Activated CD8-positive, alpha-beta memory T cell treated with anti-CD3 and anti-CD28 coated beads, Interleukin-2, amount 50 U/mL, for 1 hour (primary cell): ENCODE data around the gene TCF4.

ENCODE experiments used
- DNase-seq: peaks from one replicate; pipeline ENCODE4 v3.0.0-alpha.2; 2020; ENCODE audit errors: extremely low read depth

Gene TCF4

GRCh38 chr18:55351241-55351691 is 236.7 kb downstream of the TCF4 start:
- DNase-seq: no peak

- DNase-seq: no peak
These were observed 238.3 kb downstream of the TCF4 start for GRCh38 chr18:55349685-55350084.

- DNase-seq: no peak
These were observed 240.8 kb downstream of the TCF4 start for GRCh38 chr18:55346961-55347740.

GRCh38 chr18:55346387-55346786 is 241.6 kb downstream of the TCF4 start:
- no peak for DNase-seq

DNA sequence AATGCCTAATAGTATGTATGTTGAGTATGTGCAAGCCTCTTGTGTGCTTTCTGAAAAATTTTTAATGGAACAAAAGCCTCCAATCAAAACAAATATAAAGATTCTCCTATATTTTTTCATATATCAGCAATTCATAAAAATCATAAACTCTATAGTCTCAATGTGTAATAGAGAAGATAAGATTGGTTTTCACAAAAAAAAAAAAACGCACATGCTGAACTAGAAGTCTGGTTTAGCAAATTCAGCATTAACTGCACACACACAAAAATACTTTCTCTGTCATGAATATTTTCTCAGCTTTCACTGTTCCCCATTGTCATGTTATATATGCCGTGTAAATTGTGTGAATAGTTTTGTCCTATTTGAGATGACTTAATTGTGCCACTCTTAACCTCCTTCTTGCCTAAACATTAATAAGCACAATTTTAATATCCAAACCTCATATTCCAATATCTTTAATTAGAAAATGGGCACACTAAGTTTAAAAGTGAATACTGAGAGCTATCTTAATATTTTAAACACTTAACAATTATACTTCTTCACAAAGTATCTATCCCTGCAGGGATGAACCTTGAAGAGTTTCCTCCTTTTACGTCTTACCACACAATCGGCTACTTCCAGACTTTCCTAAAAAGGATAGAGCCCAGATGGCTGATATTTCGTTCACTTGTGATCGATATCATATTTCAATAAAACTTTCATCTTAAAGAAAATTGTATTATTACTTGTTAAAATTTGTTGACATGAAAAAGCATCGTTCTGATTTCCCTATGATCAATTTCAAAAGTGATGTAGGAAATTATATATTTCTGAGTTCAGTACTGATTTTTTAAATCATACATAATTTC is 242.7 kb downstream of the TCF4 start:
- DNase-seq: no peak

GRCh38 chr18:55343396-55344073 is 244.5 kb downstream of the TCF4 start:
- DNase-seq: no peak

DNA sequence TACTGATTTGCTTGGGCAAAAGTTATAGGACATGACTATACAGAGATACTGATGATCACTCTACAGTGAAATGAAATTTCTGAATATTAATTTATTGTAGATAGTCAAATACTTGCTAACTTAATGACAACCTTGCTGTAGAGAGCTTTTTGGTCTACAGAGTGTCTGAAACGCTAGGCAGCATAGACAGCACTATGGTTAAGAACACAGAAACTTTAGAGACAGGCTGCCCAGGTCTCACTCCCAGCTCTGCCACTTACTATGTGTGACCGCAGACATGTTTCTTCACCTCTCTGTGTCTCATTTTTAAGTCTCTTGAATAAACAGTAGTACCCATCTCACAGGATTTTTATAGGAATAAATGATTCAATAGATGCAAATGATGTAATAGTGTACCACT is 247.0 kb downstream of the TCF4 start:
- no peak for DNase-seq

- no peak for DNase-seq
These were observed 248.0 kb downstream of the TCF4 start for GRCh38 chr18:55339990-55340389.

- DNase-seq: no peak
These were observed 248.9 kb downstream of the TCF4 start for GRCh38 chr18:55338978-55339650.

DNA sequence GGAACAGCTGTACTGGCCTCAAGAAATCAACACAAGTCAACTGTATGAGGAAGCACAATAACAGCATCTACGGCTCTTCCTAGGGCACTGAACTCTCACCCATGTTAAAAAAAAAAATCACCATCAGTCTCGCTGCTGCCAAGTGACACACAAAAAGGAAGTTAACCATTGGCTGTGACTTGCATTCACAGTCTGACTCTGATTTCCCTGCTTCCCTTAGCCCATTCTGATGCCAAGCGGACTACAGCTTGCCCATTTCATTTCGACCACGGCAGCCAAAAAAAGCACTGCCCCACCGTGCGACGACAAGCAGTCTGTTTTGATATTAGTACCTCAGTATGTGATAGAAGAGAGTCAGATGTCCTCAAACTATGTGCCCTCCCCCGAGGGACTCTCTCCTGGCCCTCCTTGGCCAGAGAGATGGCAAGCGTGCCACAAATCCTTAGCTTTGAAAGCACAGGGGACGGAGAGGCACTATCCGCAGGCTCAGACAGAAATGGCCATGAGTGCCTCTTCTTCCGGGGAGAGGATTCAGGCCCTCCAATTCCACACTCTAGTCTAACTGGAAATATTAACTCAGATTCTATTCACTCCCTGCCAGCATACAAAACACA is 250.0 kb downstream of the TCF4 start:
- no peak for DNase-seq

DNA sequence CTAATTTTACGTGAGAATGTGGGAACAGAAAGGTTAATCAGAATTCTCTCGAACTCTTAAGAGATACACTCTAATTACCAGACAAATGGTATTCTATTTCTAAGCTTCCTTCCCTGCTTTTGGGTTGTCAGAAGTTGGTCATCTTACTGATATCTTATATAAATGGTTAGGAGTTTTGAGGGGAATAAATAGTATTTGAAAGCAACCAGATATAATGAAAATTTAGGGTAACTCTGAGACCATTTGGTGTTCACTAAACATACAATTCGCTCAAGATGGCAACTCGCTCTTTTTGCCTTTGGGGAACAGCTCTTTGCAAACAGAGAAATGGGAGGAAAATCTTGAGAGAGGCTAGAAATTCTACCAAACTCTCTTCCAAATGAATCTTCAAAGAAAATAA is 250.9 kb downstream of the TCF4 start:
- no peak for DNase-seq

- DNase-seq: no peak
These were observed 251.4 kb downstream of the TCF4 start for GRCh38 chr18:55336438-55337100.

GRCh38 chr18:55334875-55335274 is 253.1 kb downstream of the TCF4 start:
- no peak for DNase-seq

GRCh38 chr18:55331301-55331700 is 256.7 kb downstream of the TCF4 start:
- DNase-seq: no peak

DNA sequence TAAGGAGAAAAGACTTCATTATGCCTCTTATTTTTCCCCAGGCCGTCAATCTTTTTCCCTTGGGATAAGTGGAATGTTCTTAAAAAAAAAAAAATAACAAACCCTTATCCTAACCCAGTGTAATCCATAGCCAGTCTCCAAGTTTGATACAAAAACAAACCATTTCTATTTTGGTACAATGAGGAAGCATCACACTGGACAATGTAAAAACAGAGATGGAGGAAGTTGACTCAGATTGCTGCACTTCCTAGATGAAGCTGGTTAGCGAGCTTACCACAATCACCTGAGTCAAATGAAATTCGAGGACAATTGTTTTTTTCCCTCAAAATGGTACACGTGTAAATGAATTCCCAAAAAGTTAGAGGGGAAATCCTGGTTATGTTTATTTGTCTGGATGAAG is 259.7 kb downstream of the TCF4 start:
- no peak for DNase-seq

- no peak for DNase-seq
These were observed 260.5 kb downstream of the TCF4 start for GRCh38 chr18:55327454-55327853.

DNA sequence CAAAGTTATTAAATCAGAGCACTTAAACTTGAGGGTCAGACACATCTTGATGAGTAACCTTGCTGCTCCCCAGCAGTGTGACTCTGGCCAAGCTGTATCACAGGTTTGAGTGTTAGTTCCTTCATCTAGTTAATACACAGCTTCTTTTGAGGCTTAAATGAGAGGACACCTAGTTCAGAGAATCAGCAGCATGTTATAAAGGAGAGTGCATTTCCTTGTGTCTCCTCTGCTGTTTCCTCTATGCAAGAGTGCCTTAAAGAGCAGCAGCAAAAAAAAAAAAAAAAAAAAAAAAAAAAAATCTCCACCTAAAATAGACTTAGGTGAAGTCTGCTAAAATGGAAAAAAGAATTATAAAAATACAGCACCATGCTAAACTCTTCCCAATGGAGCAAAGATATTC is 261.9 kb downstream of the TCF4 start:
- DNase-seq: no peak

- DNase-seq: no peak
These were observed 263.8 kb downstream of the TCF4 start for GRCh38 chr18:55324166-55324565.

DNA sequence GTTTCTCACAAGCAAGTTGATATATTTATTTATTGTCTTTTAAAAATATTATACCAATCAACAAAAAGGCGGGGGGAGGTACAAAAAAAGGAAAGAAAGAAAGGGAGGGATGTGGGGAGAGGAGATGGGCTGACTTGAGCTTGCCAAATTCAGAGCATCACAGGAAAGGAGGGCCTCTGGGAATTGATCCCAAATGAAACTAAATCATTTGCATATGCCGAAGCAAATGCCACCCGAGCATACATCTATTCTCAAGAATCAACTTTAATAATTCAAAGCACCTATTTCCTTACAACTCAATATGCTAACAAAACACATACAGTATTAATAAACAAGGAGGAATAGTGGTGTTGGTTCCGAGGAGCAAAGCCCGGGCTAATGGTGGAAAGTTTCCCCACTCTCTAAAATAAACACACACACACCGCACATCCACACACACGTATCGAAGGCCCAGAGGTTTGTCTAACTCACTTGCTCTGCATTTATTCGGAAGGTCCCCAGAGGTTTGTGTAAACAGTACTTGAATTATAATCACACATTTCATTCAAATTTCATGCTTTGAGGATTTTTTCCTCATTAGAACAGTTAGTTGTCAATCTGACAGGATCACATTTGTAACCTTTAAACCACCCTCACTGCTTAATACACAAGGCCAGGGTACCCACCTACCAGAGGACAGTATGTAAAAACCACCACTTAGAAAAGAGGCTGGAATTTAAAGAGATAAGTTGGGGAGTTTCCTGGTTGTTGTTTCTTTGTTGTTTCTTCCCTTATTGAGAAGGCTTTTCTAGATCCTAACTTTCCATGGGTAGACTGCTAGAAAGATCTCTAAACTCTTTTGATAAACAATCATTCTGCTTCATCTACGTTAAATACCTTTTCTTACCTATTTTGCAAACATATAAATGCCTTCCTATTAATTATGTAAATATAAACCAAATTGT is 264.7 kb downstream of the TCF4 start:
- no peak for DNase-seq
